ENCODE data around the gene FBXO2. TPM values are rescaled to one million over a fixed set of nuclear protein-coding genes. Genes with fewer than 3 reads are reported as not detected.

The FBXO2 gene
- total and polyA plus RNA-seq, 2 of the 4 experiments (the other 2 are of a cell fraction): 0.36 to 1.7 TPM

GRCh38 chr1:11649624-11650330 lies 4.5 kb downstream of the FBXO2 start:
- H2BK15ac ChIP-seq (ENCODE audit: low read depth, low read length): no peak overlapping the region
- in situ Hi-C loops (cut with MboI; ENCODE audit: low sequenced_read_pairs): loop anchor here (10.0 kb wide), 1 partner anchor 615 kb away; no protein-coding TSS in a partner anchor
- no peak overlapping the region for H3K27ac ChIP-seq (ENCODE audit: insufficient read depth, low read length)
- no peaks in the 10 kb centered on the region; the same call in 1 of the 2 replicates for H4K20me1 ChIP-seq (ENCODE audit: insufficient read depth, low read length)
- no TSS peak for BruUV-seq (replicated peaks)
- dilution Hi-C loops (cut with HindIII; ENCODE audit: low sequenced_read_pairs, unreplicated experiment): no loop called here
- H3K4ac ChIP-seq (ENCODE audit: low read depth, low read length): no peak overlapping the region
- ChIA-PET CTCF (interaction anchor here (0.5 to 1.7 kb wide), 5 partner anchors 17 to 617 kb away, joined by 3 to 9 read pairs (median 4); no protein-coding TSS in a partner anchor), POLR2A (ENCODE audit: unreplicated experiment) (no interaction called here)
- no peak overlapping the region for H3K9ac ChIP-seq (ENCODE audit: low read depth, low read length)
- no peak overlapping the region for H2BK120ac ChIP-seq (ENCODE audit: low read depth, low read length)
- H4K8ac ChIP-seq (ENCODE audit: low read depth in 2 of 2, low read length in 2 of 2): no peak overlapping the region
- no peak overlapping the region for H3K18ac ChIP-seq (ENCODE audit: low read depth, low read length)
- no peak overlapping the region for H3K14ac ChIP-seq (replicated peaks; ENCODE audit: low read depth, low read length)
- H2BK20ac ChIP-seq (ENCODE audit: low read depth, low read length): no peak overlapping the region
- H2AK5ac ChIP-seq (ENCODE audit: low read depth, low read length): no peak overlapping the region
- H3K36me3 ChIP-seq (ENCODE audit: control insufficient read depth, insufficient read depth, low read length): no peaks in the 10 kb centered on the region
- no peak overlapping the region; the same call in 1 of the 2 replicates for H3K23ac ChIP-seq (ENCODE audit: low read depth, low read length)
- no peak for ATAC-seq (ENCODE audit: low read depth)
- no peak overlapping the region for H4K91ac ChIP-seq (ENCODE audit: insufficient read depth, low read depth, low read length)
- no peak overlapping the region for H4K5ac ChIP-seq (ENCODE audit: low read depth, low read length)
- H2AFZ ChIP-seq (replicated peaks; ENCODE audit: low read length, poor library complexity): peak overlapping the region; percentile 3
- peaks cover 24% of the 10 kb centered on the region for H3K27me3 ChIP-seq (ENCODE audit: control insufficient read depth, insufficient read depth, low read length)
- H3K56ac ChIP-seq (ENCODE audit: extremely low read depth, insufficient read depth, low read length): no peak overlapping the region
- H2BK5ac ChIP-seq (ENCODE audit: low read depth, low read length, poor library complexity, severe bottlenecking): no peak overlapping the region
- no peak overlapping the region for H3K4me3 ChIP-seq (ENCODE audit: insufficient read depth, low read depth, low read length)
- WGBS, 2 experiments (ENCODE audit: extremely low coverage in 2 of 2, insufficient read length in 1 of 2): 38% methylated on average over 8 of the region's 21 CpGs; no CpG with 5 or more reads in 1 of the 2 experiments
- no peak for TF ChIP-seq MAFK (IDR thresholded peaks at IDR 0.05; ENCODE audit: low read depth, low read length)
- TF ChIP-seq CHD1 (IDR thresholded peaks at IDR 0.05; ENCODE audit: low read depth, low read length): no peak
- TF ChIP-seq CTCF (conservative IDR thresholded peaks at IDR 0.05; ENCODE audit: low read depth, low read length): no peak
- TF ChIP-seq RCOR1 (IDR thresholded peaks at IDR 0.05; ENCODE audit: insufficient replicate concordance, low read length): no peak
- no peaks in the 10 kb centered on the region for H3K9me1 ChIP-seq (ENCODE audit: insufficient read depth, low read length)
- no peak for DNase-seq
- H3K4me2 ChIP-seq (ENCODE audit: low read depth, low read length): no peak overlapping the region
- peak overlapping the region; percentile 28 for H2AK9ac ChIP-seq (replicated peaks; ENCODE audit: low read depth, low read length, poor library complexity)
- no peaks in the 10 kb centered on the region; the same call in 1 of the 2 replicates for H3K4me1 ChIP-seq (ENCODE audit: control insufficient read depth, insufficient read depth, low read length)
- no peaks in the 10 kb centered on the region for H3K9me3 ChIP-seq (ENCODE audit: control insufficient read depth, insufficient read depth, low read length)
- no peaks in the 10 kb centered on the region for H3K79me1 ChIP-seq (ENCODE audit: low read depth in 1 of 2, low read length in 2 of 2)
- intact Hi-C loops (cut with micrococcal nuclease): loop anchor here (10.0 kb wide), 1 partner anchor 255 kb away; no protein-coding TSS in a partner anchor

Data from IMR-90 (cell line).